ENCODE measurements around the gene CDC14B. TPM values are rescaled to one million over a fixed set of nuclear protein-coding genes. Genes with fewer than 3 reads are reported as not detected.

The CDC14B gene
- total and polyA plus RNA-seq, 4 donors, result 2.9 to 29.8 (median 8.0) TPM

GRCh38 chr9:96611302-96611701 lies 8.3 kb downstream of the CDC14B start:
- H3K27ac ChIP-seq (ENCODE audit: low read depth in 1 of 2, low read length in 1 of 2), result no peak overlapping the region
- no peaks in the 10 kb centered on the region for H3K9me3 ChIP-seq (ENCODE audit: control insufficient read depth in 4 of 4, insufficient read depth in 3 of 4, low read length in 3 of 4)
- H3K27me3 ChIP-seq (ENCODE audit: control insufficient read depth in 3 of 3, insufficient read depth in 3 of 3, low read length in 2 of 3), result no peaks in the 10 kb centered on the region
- no peak overlapping the region for H3K9ac ChIP-seq (ENCODE audit: insufficient read depth in 1 of 2, low read length in 2 of 2)
- no peaks in the 10 kb centered on the region for H3K36me3 ChIP-seq (ENCODE audit: control insufficient read depth in 4 of 4, insufficient read depth in 4 of 4, low read length in 4 of 4)
- WGBS, 2 donors, result 93 to 95% methylated on average over 3 of the region's 3 CpGs
- peaks cover 0 to 8% (median 6%) of the 10 kb centered on the region in 5 donors for H3K4me1 ChIP-seq (ENCODE audit: control insufficient read depth in 5 of 5, insufficient read depth in 5 of 5, low read length in 5 of 5)
- no peak overlapping the region for H3K4me3 ChIP-seq
- DNase-seq (no peak), ATAC-seq (ENCODE audit: insufficient read depth, low FRiP score) (no peak)
- no peak for TF ChIP-seq CTCF (IDR thresholded peaks at IDR 0.05; ENCODE audit: control extremely low read depth, extremely low read depth)

- H3K27ac ChIP-seq (ENCODE audit: low read depth in 1 of 2, low read length in 1 of 2), result no peak overlapping the region
- no peak for TF ChIP-seq CTCF (IDR thresholded peaks at IDR 0.05; ENCODE audit: control extremely low read depth, extremely low read depth)
- DNase-seq, result no peak
- H3K4me1 ChIP-seq (ENCODE audit: control insufficient read depth in 5 of 5, insufficient read depth in 5 of 5, low read length in 5 of 5), result peaks cover 0 to 12% (median 6%) of the 10 kb centered on the region in 5 donors
- H3K9ac ChIP-seq (ENCODE audit: insufficient read depth in 1 of 2, low read length in 2 of 2), result no peak overlapping the region
- no peaks in the 10 kb centered on the region for H3K9me3 ChIP-seq (ENCODE audit: control insufficient read depth in 4 of 4, insufficient read depth in 3 of 4, low read length in 3 of 4)
- no peaks in the 10 kb centered on the region for H3K27me3 ChIP-seq (ENCODE audit: control insufficient read depth in 3 of 3, insufficient read depth in 3 of 3, low read length in 2 of 3)
- no peaks in the 10 kb centered on the region for H3K36me3 ChIP-seq (ENCODE audit: control insufficient read depth in 4 of 4, insufficient read depth in 4 of 4, low read length in 4 of 4)
- no peak for ATAC-seq (ENCODE audit: insufficient read depth, low FRiP score)
- no peak overlapping the region for H3K4me3 ChIP-seq
Measured at GRCh38 chr9:96609732-96610131, 9.9 kb downstream of the CDC14B start.

- no peak for ATAC-seq (ENCODE audit: insufficient read depth, low FRiP score)
- Histone ChIP-seq H3K9ac (ENCODE audit: insufficient read depth in 1 of 2, low read length in 2 of 2) (no peak overlapping the region), H3K36me3 (ENCODE audit: control insufficient read depth in 4 of 4, insufficient read depth in 4 of 4, low read length in 4 of 4) (no peaks in the 10 kb centered on the region), H3K9me3 (ENCODE audit: control insufficient read depth in 4 of 4, insufficient read depth in 3 of 4, low read length in 3 of 4) (no peaks in the 10 kb centered on the region), H3K4me1 (ENCODE audit: control insufficient read depth in 5 of 5, insufficient read depth in 5 of 5, low read length in 5 of 5) (peaks cover 3 to 14% (median 6%) of the 10 kb centered on the region in 5 donors), H3K27me3 (ENCODE audit: control insufficient read depth in 3 of 3, insufficient read depth in 3 of 3, low read length in 2 of 3) (no peaks in the 10 kb centered on the region), H3K4me3 (no peak overlapping the region), H3K27ac (ENCODE audit: low read depth in 1 of 2, low read length in 1 of 2) (no peak overlapping the region)
- DNase-seq, result no peak
- TF ChIP-seq CTCF (IDR thresholded peaks at IDR 0.05; ENCODE audit: control extremely low read depth, extremely low read depth), result no peak
- 85 to 92% methylated on average over 3 of the region's 3 CpGs for WGBS, 2 donors
Measured at GRCh38 chr9:96607971-96608370, 11.7 kb downstream of the CDC14B start.

- Histone ChIP-seq H3K9me3 (ENCODE audit: control insufficient read depth in 4 of 4, insufficient read depth in 3 of 4, low read length in 3 of 4) (no peaks in the 10 kb centered on the region), H3K9ac (ENCODE audit: insufficient read depth in 1 of 2, low read length in 2 of 2) (no peak overlapping the region), H3K36me3 (ENCODE audit: control insufficient read depth in 4 of 4, insufficient read depth in 4 of 4, low read length in 4 of 4) (no peaks in the 10 kb centered on the region), H3K4me3 (no peak overlapping the region), H3K27ac (ENCODE audit: low read depth in 1 of 2, low read length in 1 of 2) (no peak overlapping the region), H3K4me1 (ENCODE audit: control insufficient read depth in 5 of 5, insufficient read depth in 5 of 5, low read length in 5 of 5) (peaks cover 0 to 14% (median 3%) of the 10 kb centered on the region in 5 donors), H3K27me3 (ENCODE audit: control insufficient read depth in 3 of 3, insufficient read depth in 3 of 3, low read length in 2 of 3) (no peaks in the 10 kb centered on the region)
- ATAC-seq (ENCODE audit: insufficient read depth, low FRiP score) (no peak), DNase-seq (no peak)
- 92 to 96% methylated on average over 3 of the region's 3 CpGs for WGBS, 2 donors
- TF ChIP-seq CTCF (IDR thresholded peaks at IDR 0.05; ENCODE audit: control extremely low read depth, extremely low read depth), result no peak
Measured at GRCh38 chr9:96605328-96605727, 14.3 kb downstream of the CDC14B start.
